GM18508 (cell line): ENCODE results near the gene CCDC17.
"Not testable (repeated sequence)": the region's sequence is repeated elsewhere in the genome, so short reads cannot be mapped to it uniquely, and the experiment has no call there.

Source experiments
- ATAC-seq: cut with Tn5 transposase; IDR thresholded peaks from one replicate; pipeline ENCODE4 v1.9.1; 2021; ENCODE audit warnings: moderate number of reproducible peaks; ENCODE audit not compliant: insufficient read depth, unreplicated experiment

Gene CCDC17

GRCh38 chr1:45622524-45623394 is 1.1 kb downstream of the CCDC17 start:
- no peak for ATAC-seq

DNA sequence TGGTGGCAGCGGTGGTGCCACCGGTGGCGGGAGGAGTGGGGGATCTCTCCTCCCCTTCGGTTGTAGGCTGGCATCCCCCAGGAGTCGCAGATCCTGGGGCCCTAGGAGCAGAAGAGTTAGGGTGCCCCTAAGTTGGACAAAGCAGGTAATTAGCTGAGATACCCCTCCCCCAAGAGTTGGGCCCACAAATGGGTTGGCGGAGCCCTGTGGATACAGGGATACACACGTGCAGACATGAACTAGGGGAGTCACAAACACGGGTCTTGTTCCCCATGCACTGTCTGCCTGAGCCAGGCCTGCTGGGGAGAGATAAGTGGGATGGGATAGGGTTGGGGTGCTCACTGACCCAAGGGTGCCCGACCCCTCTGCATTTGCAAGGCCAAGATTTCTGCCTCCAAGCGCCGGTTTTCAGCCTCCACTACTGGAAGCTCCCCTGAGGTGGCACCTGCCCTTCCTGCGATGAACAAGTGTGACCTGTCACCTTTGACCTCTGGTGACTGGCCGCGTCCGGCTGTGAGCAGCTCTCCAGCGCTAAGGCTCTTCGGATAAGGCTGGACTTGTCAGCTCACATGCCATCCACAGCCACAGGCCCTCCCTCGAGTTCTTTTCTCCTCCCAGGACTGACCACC is 1.8 kb downstream of the CCDC17 start:
- no peak for ATAC-seq

GRCh38 chr1:45621501-45621836 is 2.4 kb downstream of the CCDC17 start:
- no peak for ATAC-seq

DNA sequence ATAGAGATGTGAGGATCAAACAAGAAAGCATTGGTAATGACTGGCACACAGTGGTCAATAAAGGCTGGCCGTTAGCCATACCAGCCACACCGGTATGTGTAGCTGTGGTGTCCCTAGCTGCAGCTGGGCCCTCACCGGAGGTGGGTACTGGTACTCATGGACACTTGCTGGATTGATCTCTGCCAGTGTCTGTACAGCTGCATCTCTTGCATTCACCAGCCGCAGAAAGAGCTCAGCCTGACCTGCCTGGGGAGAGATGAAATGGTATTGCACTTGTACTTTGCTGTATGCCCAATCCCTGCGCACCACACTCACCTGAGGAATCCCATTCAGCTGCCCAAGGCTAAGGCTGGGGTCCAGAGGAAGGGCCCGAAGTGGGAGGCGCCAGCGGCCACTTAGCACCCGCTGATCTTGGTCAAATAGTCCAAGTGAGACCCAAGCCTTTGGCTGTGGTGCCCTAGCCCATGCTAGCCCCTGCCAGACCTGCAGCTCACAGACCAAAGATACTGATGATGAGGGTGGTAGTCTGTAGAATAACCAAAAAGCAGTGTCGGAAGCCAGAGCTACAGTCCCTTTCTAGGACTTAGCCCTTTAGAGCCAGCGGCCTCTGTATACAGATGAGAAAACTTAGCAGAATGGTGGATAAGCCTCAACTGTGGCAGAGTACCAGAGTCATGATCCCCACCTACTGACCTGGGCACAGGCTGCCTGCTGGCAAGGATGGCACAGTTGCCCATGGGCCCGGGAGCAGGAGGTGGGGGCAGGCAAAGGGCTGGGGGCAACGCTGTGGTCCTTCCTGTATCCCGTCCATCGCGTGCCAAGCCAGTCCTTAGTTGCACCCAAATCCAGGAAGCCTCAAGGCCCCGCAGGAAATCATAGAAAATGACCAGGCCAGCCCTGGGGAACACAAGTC is 3.0 kb downstream of the CCDC17 start:
- no peak for ATAC-seq

GRCh38 chr1:45619149-45619921 is 4.5 kb downstream of the CCDC17 start:
- ATAC-seq = no peak

DNA sequence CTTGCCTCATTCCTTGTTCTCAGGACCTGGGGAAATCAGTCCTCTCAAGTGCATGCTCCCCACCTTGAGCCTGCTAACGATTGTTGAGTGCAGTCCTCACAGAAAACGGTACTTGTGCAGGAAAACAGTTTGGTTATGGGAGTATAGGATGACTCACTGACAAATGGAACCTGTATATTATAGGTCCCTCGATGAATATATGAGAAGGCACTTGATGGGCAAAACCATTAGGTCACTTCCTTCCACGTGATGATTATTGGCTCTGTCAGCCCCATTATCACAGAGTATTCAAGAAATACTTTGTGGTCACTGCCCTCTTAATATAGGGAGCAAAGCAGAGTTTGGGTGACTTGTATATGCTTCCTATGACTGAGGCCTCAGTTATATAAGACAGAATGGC is 6.2 kb downstream of the CCDC17 start:
- no peak for ATAC-seq

DNA sequence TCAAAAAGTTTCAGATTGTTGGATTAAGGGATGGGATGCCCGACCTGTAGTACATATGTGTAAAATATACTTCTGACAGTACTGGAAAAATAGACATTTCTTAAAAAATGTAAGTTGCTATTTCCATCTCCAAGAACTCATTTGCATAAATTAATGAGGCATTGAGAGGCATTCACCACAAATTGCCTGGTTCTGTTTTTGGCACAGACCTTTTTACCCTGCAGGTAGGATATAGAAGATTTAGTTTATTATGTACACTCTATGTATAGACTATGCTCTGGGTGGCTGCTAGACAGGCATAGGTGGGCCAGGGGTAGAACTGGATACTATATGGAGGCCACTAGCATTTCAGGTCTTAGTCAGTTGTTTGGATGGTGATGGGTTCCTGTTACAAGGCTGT is 8.0 kb downstream of the CCDC17 start:
- no peak for ATAC-seq

GRCh38 chr1:45612941-45613579 is 10.8 kb downstream of the CCDC17 start:
- no peak for ATAC-seq

DNA sequence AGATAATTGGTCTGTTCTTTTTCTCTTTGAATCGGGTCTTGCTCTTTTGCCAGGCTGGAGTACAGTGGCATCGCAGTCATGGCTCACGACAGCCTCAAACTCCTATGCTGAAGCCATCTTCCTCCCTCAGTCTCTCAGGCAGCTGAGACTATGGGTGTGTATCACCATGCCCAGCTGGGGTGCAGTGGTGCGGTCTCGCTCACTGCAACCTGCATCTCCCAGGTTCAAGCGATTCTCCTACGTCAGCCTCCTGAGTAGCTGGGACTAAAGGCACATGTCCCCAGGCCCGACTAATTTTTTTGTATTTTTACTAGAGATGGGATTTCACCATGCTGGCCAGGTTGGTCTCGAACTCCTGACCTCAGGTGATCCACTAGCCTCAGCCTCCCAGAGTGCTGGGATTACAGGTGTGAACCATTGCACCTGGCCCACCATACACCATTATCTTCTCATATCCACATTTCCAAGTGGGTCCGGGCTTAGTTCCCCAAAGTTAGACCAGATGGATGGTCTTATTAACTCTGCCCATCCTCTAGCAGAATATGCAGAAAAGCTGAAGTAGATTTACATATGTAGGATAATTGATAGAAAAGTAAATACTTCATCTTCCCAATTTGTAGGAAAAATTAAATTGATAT is 13.1 kb downstream of the CCDC17 start:
- no peak for ATAC-seq

- no peak for ATAC-seq
Measured at GRCh38 chr1:45608175-45609156, 15.4 kb downstream of the CCDC17 start.

DNA sequence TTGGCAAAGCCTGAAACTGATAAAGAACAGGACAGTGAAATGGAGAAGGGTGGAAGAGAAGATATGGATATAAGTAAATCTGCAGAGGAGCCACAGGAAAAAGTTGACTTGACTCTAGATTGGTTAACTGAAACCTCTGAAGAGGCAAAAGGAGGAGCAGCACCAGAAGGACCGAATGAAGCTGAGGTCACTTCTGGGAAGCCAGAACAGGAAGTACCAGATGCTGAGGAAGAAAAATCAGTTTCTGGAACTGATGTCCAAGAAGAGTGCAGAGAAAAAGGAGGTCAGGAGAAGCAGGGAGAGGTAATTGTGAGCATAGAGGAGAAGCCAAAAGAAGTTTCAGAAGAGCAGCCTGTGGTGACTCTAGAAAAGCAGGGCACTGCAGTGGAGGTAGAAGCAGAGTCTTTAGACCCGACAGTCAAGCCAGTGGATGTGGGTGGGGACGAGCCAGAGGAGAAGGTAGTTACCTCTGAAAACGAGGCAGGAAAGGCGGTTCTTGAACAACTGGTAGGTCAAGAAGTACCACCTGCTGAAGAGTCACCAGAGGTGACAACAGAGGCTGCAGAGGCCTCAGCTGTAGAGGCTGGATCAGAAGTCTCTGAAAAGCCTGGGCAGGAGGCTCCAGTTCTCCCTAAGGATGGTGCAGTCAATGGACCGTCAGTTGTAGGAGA is 16.3 kb downstream of the CCDC17 start:
- no peak for ATAC-seq

- no peak for ATAC-seq
Measured at GRCh38 chr1:45604239-45604638, 19.6 kb downstream of the CCDC17 start.

GRCh38 chr1:45596765-45597164 is 27.1 kb downstream of the CCDC17 start:
- ATAC-seq = not testable (repeated sequence)

- no peak for ATAC-seq
Measured at GRCh38 chr1:45594412-45594811, 29.4 kb downstream of the CCDC17 start.

GRCh38 chr1:45589861-45590260 is 34.0 kb downstream of the CCDC17 start:
- no peak for ATAC-seq

DNA sequence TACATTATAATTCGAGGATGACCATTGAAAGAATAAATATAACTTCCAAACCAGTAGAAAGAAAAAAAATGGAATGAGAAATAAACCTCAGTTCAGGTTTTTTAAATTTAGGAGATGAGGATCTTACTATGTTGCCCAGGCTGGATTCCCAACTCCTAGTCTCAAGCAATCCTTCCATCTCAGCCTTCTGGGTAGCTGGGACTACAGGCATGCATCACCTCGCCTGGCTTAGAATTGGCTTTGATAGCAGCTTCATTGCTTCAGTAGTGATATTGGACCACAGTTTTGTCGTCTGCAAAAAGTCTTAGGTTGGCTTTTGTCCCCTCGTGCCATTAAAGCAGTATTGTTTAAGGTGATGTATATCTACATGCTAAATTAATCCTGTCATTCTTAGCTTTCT is 37.1 kb downstream of the CCDC17 start:
- no peak for ATAC-seq

- no peak for ATAC-seq
Measured at GRCh38 chr1:45585496-45586075, 38.3 kb downstream of the CCDC17 start.
